ENCODE data around the gene LIPC.

DNA sequence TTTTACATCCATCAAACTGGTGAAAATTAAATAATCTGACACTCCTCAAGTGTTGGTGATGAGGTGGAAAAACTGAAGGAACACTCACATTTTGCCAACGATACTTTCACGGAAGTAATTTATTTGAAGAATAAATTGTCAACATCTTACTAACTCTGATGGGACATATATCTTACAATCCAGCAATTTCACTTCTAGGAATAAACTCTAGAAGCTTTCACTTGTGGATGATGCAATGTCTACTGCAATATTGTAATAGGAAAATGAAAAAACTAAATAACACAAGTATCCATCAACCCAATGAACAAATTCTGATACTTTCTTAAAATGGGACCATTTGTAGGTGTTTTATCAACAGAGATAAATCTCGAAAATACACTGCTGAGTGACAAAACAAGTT lies 16.2 kb upstream of the LIPC start:
- TF ChIP-seq, protein P1, sequence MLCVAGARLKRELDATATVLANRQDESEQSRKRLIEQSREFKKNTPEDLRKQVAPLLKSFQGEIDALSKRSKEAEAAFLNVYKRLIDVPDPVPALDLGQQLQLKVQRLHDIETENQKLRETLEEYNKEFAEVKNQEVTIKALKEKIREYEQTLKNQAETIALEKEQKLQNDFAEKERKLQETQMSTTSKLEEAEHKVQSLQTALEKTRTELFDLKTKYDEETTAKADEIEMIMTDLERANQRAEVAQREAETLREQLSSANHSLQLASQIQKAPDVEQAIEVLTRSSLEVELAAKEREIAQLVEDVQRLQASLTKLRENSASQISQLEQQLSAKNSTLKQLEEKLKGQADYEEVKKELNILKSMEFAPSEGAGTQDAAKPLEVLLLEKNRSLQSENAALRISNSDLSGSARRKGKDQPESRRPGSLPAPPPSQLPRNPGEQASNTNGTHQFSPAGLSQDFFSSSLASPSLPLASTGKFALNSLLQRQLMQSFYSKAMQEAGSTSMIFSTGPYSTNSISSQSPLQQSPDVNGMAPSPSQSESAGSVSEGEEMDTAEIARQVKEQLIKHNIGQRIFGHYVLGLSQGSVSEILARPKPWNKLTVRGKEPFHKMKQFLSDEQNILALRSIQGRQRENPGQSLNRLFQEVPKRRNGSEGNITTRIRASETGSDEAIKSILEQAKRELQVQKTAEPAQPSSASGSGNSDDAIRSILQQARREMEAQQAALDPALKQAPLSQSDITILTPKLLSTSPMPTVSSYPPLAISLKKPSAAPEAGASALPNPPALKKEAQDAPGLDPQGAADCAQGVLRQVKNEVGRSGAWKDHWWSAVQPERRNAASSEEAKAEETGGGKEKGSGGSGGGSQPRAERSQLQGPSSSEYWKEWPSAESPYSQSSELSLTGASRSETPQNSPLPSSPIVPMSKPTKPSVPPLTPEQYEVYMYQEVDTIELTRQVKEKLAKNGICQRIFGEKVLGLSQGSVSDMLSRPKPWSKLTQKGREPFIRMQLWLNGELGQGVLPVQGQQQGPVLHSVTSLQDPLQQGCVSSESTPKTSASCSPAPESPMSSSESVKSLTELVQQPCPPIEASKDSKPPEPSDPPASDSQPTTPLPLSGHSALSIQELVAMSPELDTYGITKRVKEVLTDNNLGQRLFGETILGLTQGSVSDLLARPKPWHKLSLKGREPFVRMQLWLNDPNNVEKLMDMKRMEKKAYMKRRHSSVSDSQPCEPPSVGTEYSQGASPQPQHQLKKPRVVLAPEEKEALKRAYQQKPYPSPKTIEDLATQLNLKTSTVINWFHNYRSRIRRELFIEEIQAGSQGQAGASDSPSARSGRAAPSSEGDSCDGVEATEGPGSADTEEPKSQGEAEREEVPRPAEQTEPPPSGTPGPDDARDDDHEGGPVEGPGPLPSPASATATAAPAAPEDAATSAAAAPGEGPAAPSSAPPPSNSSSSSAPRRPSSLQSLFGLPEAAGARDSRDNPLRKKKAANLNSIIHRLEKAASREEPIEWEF (IDR thresholded peaks at IDR 0.05; ENCODE audit: insufficient replicate concordance, low read depth, low read length): no peak
- TF ChIP-seq RAD51 (IDR thresholded peaks at IDR 0.05): no peak
- no peak for TF ChIP-seq CHD4 (IDR thresholded peaks at IDR 0.05)
- TF ChIP-seq, protein P2, sequence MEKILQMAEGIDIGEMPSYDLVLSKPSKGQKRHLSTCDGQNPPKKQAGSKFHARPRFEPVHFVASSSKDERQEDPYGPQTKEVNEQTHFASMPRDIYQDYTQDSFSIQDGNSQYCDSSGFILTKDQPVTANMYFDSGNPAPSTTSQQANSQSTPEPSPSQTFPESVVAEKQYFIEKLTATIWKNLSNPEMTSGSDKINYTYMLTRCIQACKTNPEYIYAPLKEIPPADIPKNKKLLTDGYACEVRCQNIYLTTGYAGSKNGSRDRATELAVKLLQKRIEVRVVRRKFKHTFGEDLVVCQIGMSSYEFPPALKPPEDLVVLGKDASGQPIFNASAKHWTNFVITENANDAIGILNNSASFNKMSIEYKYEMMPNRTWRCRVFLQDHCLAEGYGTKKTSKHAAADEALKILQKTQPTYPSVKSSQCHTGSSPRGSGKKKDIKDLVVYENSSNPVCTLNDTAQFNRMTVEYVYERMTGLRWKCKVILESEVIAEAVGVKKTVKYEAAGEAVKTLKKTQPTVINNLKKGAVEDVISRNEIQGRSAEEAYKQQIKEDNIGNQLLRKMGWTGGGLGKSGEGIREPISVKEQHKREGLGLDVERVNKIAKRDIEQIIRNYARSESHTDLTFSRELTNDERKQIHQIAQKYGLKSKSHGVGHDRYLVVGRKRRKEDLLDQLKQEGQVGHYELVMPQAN (conservative IDR thresholded peaks at IDR 0.05): no peak
- no peak for TF ChIP-seq PAX8 (IDR thresholded peaks at IDR 0.05)
- TF ChIP-seq POLR2AphosphoS2 (IDR thresholded peaks at IDR 0.05; ENCODE audit: low read depth, low read length): no peak
- no peak for TF ChIP-seq POLR2AphosphoS5 (IDR thresholded peaks at IDR 0.05; ENCODE audit: low read length)
- TF ChIP-seq HCFC1 (IDR thresholded peaks at IDR 0.05; ENCODE audit: low read length): no peak

All from GM12878 (cell line).